HEK293 (cell line): ENCODE measurements around the gene ANXA3.
"Not testable (repeated sequence)": the region's sequence is repeated elsewhere in the genome, so short reads cannot be mapped to it uniquely, and the experiment has no call there.

Experiments
- CTCF ChIA-PET: fragments of 350-600 bp; formaldehyde crosslinking; extraction: SDS; loops from one replicate; lab custom pipeline; 2021; ENCODE audit warnings: antibody characterized with exemption; lab: Yijun Ruan, JAX
- POLR2A ChIA-PET: fragments of 300-600 bp; formaldehyde crosslinking; extraction: SDS; loops from one replicate; lab custom pipeline; 2020; ENCODE audit warnings: antibody characterized with exemption, inconsistent platforms; lab: Yijun Ruan, JAX
- H3K27ac ChIP-seq: fragments of 200-500 bp; sonication (Bioruptor generic); 2 replicates; pipeline ENCODE4 v1.5.1; 2014; ENCODE audit warnings: low read depth, low read length, control low read depth, inconsistent platforms; ENCODE audit errors: extremely low read depth
- H3K36me3 ChIP-seq, 2 experiments: fragments of 200-500 bp in 1 of 2; sonication (Bioruptor generic) in 1 of 2; 1 replicate in 1 of 2; 2 replicates in 1 of 2; pipeline ENCODE4 v1.5.1; 2014 to 2017; ENCODE audit warnings: inconsistent platforms in 2 of 2, low read length in 2 of 2; ENCODE audit not compliant: control insufficient read depth in 2 of 2, insufficient read depth in 1 of 2
- H3K4me1 ChIP-seq: fragments of 200-500 bp; sonication (Bioruptor generic); 2 replicates; pipeline ENCODE4 v1.5.1; 2014; ENCODE audit warnings: mild to moderate bottlenecking, low read length, inconsistent platforms; ENCODE audit not compliant: control insufficient read depth, insufficient read depth
- H3K4me3 ChIP-seq: 2 replicates; pipeline ENCODE4 v1.5.1; 2011; ENCODE audit warnings: low read depth, mild to moderate bottlenecking, control low read depth, low read length, moderate library complexity
- H3K9me3 ChIP-seq: fragments of 200-500 bp; sonication (Bioruptor generic); 2 replicates; pipeline ENCODE4 v1.5.1; 2014; ENCODE audit warnings: low read depth, low read length, inconsistent platforms; ENCODE audit not compliant: control insufficient read depth, insufficient read depth
- GLI4 ChIP-seq: fragments of 450-650 bp; formaldehyde crosslinking; IDR thresholded peaks from 2 replicates; pipeline ENCODE4 v1.5.1; 2016; ENCODE audit warnings: missing biosample characterization, missing genetic modification characterization
- KLF9 ChIP-seq: fragments of 450-650 bp; formaldehyde crosslinking; IDR thresholded peaks from 2 replicates; pipeline ENCODE4 v1.5.1; 2016; ENCODE audit warnings: missing biosample characterization, missing genetic modification characterization, low read depth
- MZF1 ChIP-seq: fragments of 450-650 bp; formaldehyde crosslinking; IDR thresholded peaks from 2 replicates; pipeline ENCODE4 v1.5.1; 2017; ENCODE audit warnings: missing biosample characterization, missing genetic modification characterization, borderline replicate concordance
- SP2 ChIP-seq: fragments of 450-650 bp; formaldehyde crosslinking; IDR thresholded peaks from 2 replicates; pipeline ENCODE4 v1.5.1; 2016; ENCODE audit warnings: missing biosample characterization, missing genetic modification characterization
- ZEB2 ChIP-seq: fragments of 450-650 bp; formaldehyde crosslinking; IDR thresholded peaks from 2 replicates; pipeline ENCODE4 v1.5.1; 2016; ENCODE audit warnings: missing biosample characterization, missing genetic modification characterization
- ZNF16 ChIP-seq: fragments of 450-650 bp; formaldehyde crosslinking; IDR thresholded peaks from 2 replicates; pipeline ENCODE4 v1.5.1; 2016; ENCODE audit warnings: low read depth, missing biosample characterization, missing genetic modification characterization
- ZNF391 ChIP-seq: fragments of 450-650 bp; formaldehyde crosslinking; IDR thresholded peaks from 2 replicates; pipeline ENCODE4 v1.5.1; 2016; ENCODE audit warnings: low read depth, missing biosample characterization, missing genetic modification characterization, borderline replicate concordance
- ZNF571 ChIP-seq: fragments of 450-650 bp; formaldehyde crosslinking; IDR thresholded peaks from 2 replicates; pipeline ENCODE4 v1.5.0; 2017; ENCODE audit warnings: missing biosample characterization, missing genetic modification characterization
- ZNF629 ChIP-seq: fragments of 450-650 bp; formaldehyde crosslinking; IDR thresholded peaks from 2 replicates; pipeline ENCODE4 v1.5.1; 2017; ENCODE audit warnings: missing biosample characterization, missing genetic modification characterization
- ZNF645 ChIP-seq: fragments of 450-650 bp; formaldehyde crosslinking; IDR thresholded peaks from 2 replicates; pipeline ENCODE4; 2016; ENCODE audit warnings: missing biosample characterization, missing genetic modification characterization
- TF ChIP-seq, protein P1 (sequence below): fragments of 450-650 bp; formaldehyde crosslinking; IDR thresholded peaks from 2 replicates; pipeline ENCODE4 v1.5.1; 2016; ENCODE audit warnings: missing biosample characterization, missing genetic modification characterization

The ANXA3 gene

DNA sequence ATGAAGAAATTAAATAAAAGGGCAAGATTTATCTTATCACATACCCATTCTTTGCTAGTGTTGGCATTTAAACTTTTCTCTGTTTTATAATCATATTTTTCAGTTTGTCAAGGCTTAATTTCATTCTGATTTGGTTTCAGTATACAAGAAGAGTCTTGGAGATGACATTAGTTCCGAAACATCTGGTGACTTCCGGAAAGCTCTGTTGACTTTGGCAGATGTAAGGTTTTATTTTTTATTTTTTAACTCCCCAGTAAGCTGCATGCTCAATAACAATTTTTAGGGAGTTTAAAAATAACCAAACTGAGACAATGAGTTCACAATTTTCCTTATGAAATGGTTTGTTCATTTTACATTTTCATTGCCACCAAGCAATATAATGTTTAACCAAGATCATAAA lies 39.8 kb downstream of the ANXA3 start (continued):
- TF ChIP-seq ZNF391 (tag by site-specific recombination) (no peak), SP2 (tag by site-specific recombination) (no peak)

- peaks cover 0 to 4% of the 10 kb centered on the region in 2 experiments; a peak in 1 of 3 replicates for H3K36me3 ChIP-seq
- ChIA-PET CTCF (interaction anchor here (0.6 to 1.0 kb wide), 6 partner anchors 8 to 973 kb away, joined by 3 to 4 read pairs (median 3); no protein-coding TSS in a partner anchor), POLR2A (no interaction called here)
These were observed 40.7 kb downstream of the ANXA3 start for GRCh38 chr4:78592088-78592783.

DNA sequence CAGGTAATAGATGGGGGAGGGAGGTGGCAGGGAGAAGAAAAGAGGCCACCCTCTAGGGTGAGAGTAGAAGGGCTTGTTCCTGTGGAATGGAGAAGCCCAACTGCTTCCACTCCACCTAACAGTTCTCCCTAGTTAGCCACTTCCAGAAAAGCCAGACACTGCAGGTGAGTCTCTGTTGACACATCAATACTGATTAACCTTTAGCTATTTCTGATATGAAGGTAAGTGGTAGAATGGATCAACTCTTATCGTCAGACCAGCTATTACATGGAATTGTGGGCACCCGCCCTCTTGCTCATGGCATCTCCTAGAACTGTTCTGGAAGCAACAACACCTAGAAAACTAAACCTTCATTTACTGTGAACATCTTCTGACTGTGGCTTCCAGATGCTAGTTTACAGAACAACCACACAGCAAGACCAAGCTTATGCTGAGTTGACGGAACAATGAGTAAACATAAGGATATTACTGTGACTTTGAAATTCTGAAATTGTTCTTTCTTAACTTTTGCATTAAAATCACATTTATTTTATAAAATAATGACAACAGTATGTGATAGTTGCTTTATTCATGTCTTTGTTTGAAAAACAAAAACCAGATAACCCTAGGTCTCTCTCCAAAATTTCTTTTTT lies 44.7 kb downstream of the ANXA3 start:
- Histone ChIP-seq H3K27ac (no peak overlapping the region), H3K4me3 (no peak overlapping the region), H3K36me3 (peaks cover 0 to 4% of the 10 kb centered on the region in 2 experiments; a peak in 1 of 3 replicates), H3K4me1 (no peaks in the 10 kb centered on the region), H3K9me3 (no peaks in the 10 kb centered on the region)
- ChIA-PET POLR2A (no interaction called here), CTCF (no interaction called here)
- no peak for TF ChIP-seq MZF1

More at GRCh38 chr4:78592088-78592783, 40.7 kb downstream of the ANXA3 start:
- H3K9me3 ChIP-seq = no peaks in the 10 kb centered on the region
- H3K4me1 ChIP-seq = no peaks in the 10 kb centered on the region
- H3K4me3 ChIP-seq = no peak overlapping the region
- TF ChIP-seq ZNF16 (tag by site-specific recombination) = no peak
- no peak for TF ChIP-seq ZNF645 (tag by site-specific recombination)
- no peak for TF ChIP-seq ZNF629 (tag by site-specific recombination)
- TF ChIP-seq ZEB2 (tag by site-specific recombination) = no peak
- no peak for TF ChIP-seq GLI4 (tag by site-specific recombination)
- no peak for TF ChIP-seq ZNF571
- TF ChIP-seq, protein P1, sequence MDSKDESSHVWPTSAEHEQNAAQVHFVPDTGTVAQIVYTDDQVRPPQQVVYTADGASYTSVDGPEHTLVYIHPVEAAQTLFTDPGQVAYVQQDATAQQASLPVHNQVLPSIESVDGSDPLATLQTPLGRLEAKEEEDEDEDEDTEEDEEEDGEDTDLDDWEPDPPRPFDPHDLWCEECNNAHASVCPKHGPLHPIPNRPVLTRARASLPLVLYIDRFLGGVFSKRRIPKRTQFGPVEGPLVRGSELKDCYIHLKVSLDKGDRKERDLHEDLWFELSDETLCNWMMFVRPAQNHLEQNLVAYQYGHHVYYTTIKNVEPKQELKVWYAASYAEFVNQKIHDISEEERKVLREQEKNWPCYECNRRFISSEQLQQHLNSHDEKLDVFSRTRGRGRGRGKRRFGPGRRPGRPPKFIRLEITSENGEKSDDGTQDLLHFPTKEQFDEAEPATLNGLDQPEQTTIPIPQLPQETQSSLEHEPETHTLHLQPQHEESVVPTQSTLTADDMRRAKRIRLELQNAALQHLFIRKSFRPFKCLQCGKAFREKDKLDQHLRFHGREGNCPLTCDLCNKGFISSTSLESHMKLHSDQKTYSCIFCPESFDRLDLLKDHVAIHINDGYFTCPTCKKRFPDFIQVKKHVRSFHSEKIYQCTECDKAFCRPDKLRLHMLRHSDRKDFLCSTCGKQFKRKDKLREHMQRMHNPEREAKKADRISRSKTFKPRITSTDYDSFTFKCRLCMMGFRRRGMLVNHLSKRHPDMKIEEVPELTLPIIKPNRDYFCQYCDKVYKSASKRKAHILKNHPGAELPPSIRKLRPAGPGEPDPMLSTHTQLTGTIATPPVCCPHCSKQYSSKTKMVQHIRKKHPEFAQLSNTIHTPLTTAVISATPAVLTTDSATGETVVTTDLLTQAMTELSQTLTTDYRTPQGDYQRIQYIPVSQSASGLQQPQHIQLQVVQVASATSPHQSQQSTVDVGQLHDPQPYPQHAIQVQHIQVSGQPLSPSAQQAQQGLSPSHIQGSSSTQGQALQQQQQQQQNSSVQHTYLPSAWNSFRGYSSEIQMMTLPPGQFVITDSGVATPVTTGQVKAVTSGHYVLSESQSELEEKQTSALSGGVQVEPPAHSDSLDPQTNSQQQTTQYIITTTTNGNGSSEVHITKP (tag by site-specific recombination) = no peak
- no peak for TF ChIP-seq KLF9 (tag by site-specific recombination)
- no peak overlapping the region for H3K27ac ChIP-seq

DNA sequence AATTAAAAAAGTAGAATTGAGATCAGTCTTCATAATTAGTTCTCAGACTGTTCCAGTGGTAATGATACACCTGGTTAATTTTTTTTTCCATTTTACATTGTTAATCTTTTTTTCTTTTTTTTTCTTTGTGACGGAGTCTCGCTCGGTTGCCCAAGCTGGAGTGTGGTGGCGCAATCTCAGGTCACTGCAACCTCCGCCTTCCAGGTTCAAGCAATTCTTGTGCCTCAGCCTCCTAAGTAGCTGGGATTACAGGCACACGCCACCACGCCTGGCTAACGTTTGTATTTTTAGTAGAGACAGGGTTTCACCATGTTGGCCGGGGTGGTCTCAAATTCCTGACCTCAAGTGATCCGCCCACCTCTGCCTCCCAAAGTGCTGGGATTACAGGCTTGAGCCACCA lies 46.9 kb downstream of the ANXA3 start:
- H3K27ac ChIP-seq, H3K9me3 ChIP-seq, H3K4me1 ChIP-seq, H3K4me3 ChIP-seq, H3K36me3 ChIP-seq, POLR2A ChIA-PET, CTCF ChIA-PET: not testable (repeated sequence)
